IMR-90 (cell line): ENCODE results near the gene NR5A2. TPM values are rescaled to one million over a fixed set of nuclear protein-coding genes. Genes with fewer than 3 reads are reported as not detected.

Experiments
- ATAC-seq: fragments of 200-7000 bp; cut with Tn5 transposase; 2 replicates; pipeline ENCODE4 v1.9.1; 2020; ENCODE audit warnings: low read depth, mild to moderate bottlenecking, moderate library complexity
- BruUV-seq: library from RNA; stranded (reverse); fragments of 400-500 nt; replicated peaks from 2 replicates; lab custom pipeline; 2021; lab: Mats Ljungman, UMichigan
- CTCF ChIA-PET: fragments of 300-600 bp; formaldehyde crosslinking; extraction: SDS; loops from one replicate; lab custom pipeline; 2021; ENCODE audit warnings: antibody characterized with exemption; lab: Yijun Ruan, JAX
- POLR2A ChIA-PET: fragments of 300-600 bp; sonication (Branson Sonifier 250); formaldehyde crosslinking; loops from one replicate; lab custom pipeline; 2022; ENCODE audit warnings: antibody characterized with exemption; ENCODE audit not compliant: unreplicated experiment; lab: Charles Lee
- DNase-seq: peaks from one replicate; pipeline ENCODE4 v3.0.0; 2013
- H2AFZ ChIP-seq: replicated peaks from 2 replicates; pipeline ENCODE3; 2013; ENCODE audit warnings: low read length, mild to moderate bottlenecking; ENCODE audit not compliant: poor library complexity
- H2AK5ac ChIP-seq: 2 replicates; pipeline ENCODE4 v1.6.1; 2013; ENCODE audit warnings: low read depth, low read length, inconsistent platforms
- H2AK9ac ChIP-seq: replicated peaks from 2 replicates; pipeline ENCODE3; 2013; ENCODE audit warnings: mild to moderate bottlenecking, low read depth, low read length, moderate library complexity; ENCODE audit not compliant: poor library complexity
- H2BK120ac ChIP-seq: 2 replicates; pipeline ENCODE4 v1.6.1; 2013; ENCODE audit warnings: low read depth, low read length, inconsistent platforms
- H2BK15ac ChIP-seq: 3 replicates; pipeline ENCODE4 v1.6.1; 2013; ENCODE audit warnings: low read depth, low read length, inconsistent platforms
- H2BK20ac ChIP-seq: 2 replicates; pipeline ENCODE4 v1.6.1; 2013; ENCODE audit warnings: low read depth, mild to moderate bottlenecking, inconsistent platforms, low read length, moderate library complexity
- H2BK5ac ChIP-seq: 2 replicates; pipeline ENCODE4 v1.6.1; 2013; ENCODE audit warnings: mild to moderate bottlenecking, low read depth, low read length, inconsistent platforms; ENCODE audit not compliant: poor library complexity, severe bottlenecking
- H3K14ac ChIP-seq: replicated peaks from 2 replicates; pipeline ENCODE4 v1.6.1; 2013; ENCODE audit warnings: low read depth, low read length, inconsistent platforms
- H3K18ac ChIP-seq: 2 replicates; pipeline ENCODE4 v1.6.1; 2013; ENCODE audit warnings: low read depth, low read length, control low read depth
- H3K23ac ChIP-seq: 2 replicates; pipeline ENCODE4 v1.6.1; 2013; ENCODE audit warnings: low read depth, low read length, inconsistent platforms
- H3K27ac ChIP-seq: 2 replicates; pipeline ENCODE4 v1.5.1; 2013; ENCODE audit warnings: mild to moderate bottlenecking, control low read depth, low read length; ENCODE audit not compliant: insufficient read depth
- H3K27me3 ChIP-seq: 2 replicates; pipeline ENCODE4 v1.6.1; 2013; ENCODE audit warnings: low read length; ENCODE audit not compliant: control insufficient read depth, insufficient read depth
- H3K36me3 ChIP-seq: 2 replicates; pipeline ENCODE4 v1.6.1; 2013; ENCODE audit warnings: low read length, mixed read lengths; ENCODE audit not compliant: control insufficient read depth, insufficient read depth
- H3K4ac ChIP-seq: 2 replicates; pipeline ENCODE4 v1.6.1; 2013; ENCODE audit warnings: low read depth, low read length, inconsistent platforms
- H3K4me1 ChIP-seq: 2 replicates; pipeline ENCODE4 v1.6.1; 2013; ENCODE audit warnings: low read length, mixed read lengths; ENCODE audit not compliant: control insufficient read depth, insufficient read depth
- H3K4me2 ChIP-seq: 2 replicates; pipeline ENCODE4 v1.6.1; 2013; ENCODE audit warnings: low read depth, mild to moderate bottlenecking, control low read depth, low read length, moderate library complexity
- H3K4me3 ChIP-seq: 2 replicates; pipeline ENCODE4 v1.5.1; 2013; ENCODE audit warnings: low read depth, mild to moderate bottlenecking, control low read depth, low read length, moderate library complexity; ENCODE audit not compliant: insufficient read depth
- H3K56ac ChIP-seq: 2 replicates; pipeline ENCODE4 v1.6.1; 2013; ENCODE audit warnings: low read length, inconsistent platforms; ENCODE audit not compliant: insufficient read depth; ENCODE audit errors: extremely low read depth
- H3K79me1 ChIP-seq, 2 experiments: 2 replicates each; pipeline ENCODE4 v1.6.1; 2013; ENCODE audit warnings: low read length in 2 of 2, inconsistent platforms in 1 of 2, low read depth in 1 of 2
- H3K9ac ChIP-seq: 2 replicates; pipeline ENCODE4 v1.6.1; 2013; ENCODE audit warnings: low read depth, low read length, control low read depth
- H3K9me1 ChIP-seq: 2 replicates; pipeline ENCODE4 v1.6.1; 2013; ENCODE audit warnings: low read length, inconsistent platforms; ENCODE audit not compliant: insufficient read depth
- H3K9me3 ChIP-seq: 2 replicates; pipeline ENCODE4 v1.6.1; 2013; ENCODE audit warnings: low read length; ENCODE audit not compliant: control insufficient read depth, insufficient read depth
- H4K20me1 ChIP-seq: 2 replicates; pipeline ENCODE4 v1.6.1; 2013; ENCODE audit warnings: low read length, inconsistent platforms; ENCODE audit not compliant: insufficient read depth
- H4K5ac ChIP-seq: 2 replicates; pipeline ENCODE4 v1.6.1; 2013; ENCODE audit warnings: mild to moderate bottlenecking, low read depth, low read length, control low read depth
- H4K8ac ChIP-seq, 2 experiments: 2 replicates each; pipeline ENCODE4 v1.6.1; 2013; ENCODE audit warnings: low read depth in 2 of 2, low read length in 2 of 2, control low read depth in 1 of 2, inconsistent platforms in 1 of 2
- H4K91ac ChIP-seq: 2 replicates; pipeline ENCODE4 v1.6.1; 2013; ENCODE audit warnings: low read depth, low read length, inconsistent platforms; ENCODE audit not compliant: insufficient read depth
- BHLHE40 ChIP-seq: fragments of 150-350 bp; IDR thresholded peaks from 2 replicates; pipeline ENCODE4 v1.6.1; 2016; ENCODE audit warnings: mild to moderate bottlenecking, low read depth, low read length
- CEBPB ChIP-seq: IDR thresholded peaks from 2 replicates; pipeline ENCODE4 v1.6.1; 2012; ENCODE audit warnings: low read depth, low read length, improper control_type of control experiment
- CHD1 ChIP-seq: IDR thresholded peaks from 2 replicates; pipeline ENCODE4 v1.6.1; 2012; ENCODE audit warnings: low read depth, low read length, improper control_type of control experiment
- FOS ChIP-seq: fragments of 150-350 bp; IDR thresholded peaks from 2 replicates; pipeline ENCODE4 v1.6.1; 2016; ENCODE audit warnings: low read depth, low read length
- MAFK ChIP-seq: IDR thresholded peaks from 2 replicates; pipeline ENCODE4 v1.6.1; 2012; ENCODE audit warnings: low read depth, low read length, improper control_type of control experiment
- MXI1 ChIP-seq: IDR thresholded peaks from 2 replicates; pipeline ENCODE4 v1.6.1; 2012; ENCODE audit warnings: low read depth, mild to moderate bottlenecking, low read length, moderate library complexity, borderline replicate concordance
- NFE2L2 ChIP-seq: fragments of 150-350 bp; IDR thresholded peaks from 2 replicates; pipeline ENCODE4 v1.6.1; 2016; ENCODE audit warnings: low read depth, mild to moderate bottlenecking, low read length
- POLR2A ChIP-seq: IDR thresholded peaks from 2 replicates; pipeline ENCODE4 v1.6.1; 2012; ENCODE audit warnings: mild to moderate bottlenecking, low read depth, low read length
- RAD21 ChIP-seq: IDR thresholded peaks from 2 replicates; pipeline ENCODE4 v1.6.1; 2012; ENCODE audit warnings: low read length, improper control_type of control experiment
- RCOR1 ChIP-seq: IDR thresholded peaks from 2 replicates; pipeline ENCODE4 v1.6.1; 2012; ENCODE audit warnings: mild to moderate bottlenecking, low read length, improper control_type of control experiment; ENCODE audit not compliant: insufficient replicate concordance
- RFX5 ChIP-seq: IDR thresholded peaks from 2 replicates; pipeline ENCODE4 v1.8.0; 2012; ENCODE audit warnings: low read depth, mild to moderate bottlenecking, low read length, moderate library complexity
- SMC3 ChIP-seq: fragments of 150-350 bp; IDR thresholded peaks from 2 replicates; pipeline ENCODE4 v1.6.1; 2016; ENCODE audit warnings: low read depth, mild to moderate bottlenecking, antibody characterized with exemption, low read length, moderate library complexity
- WGBS, 2 experiments: methylation state at CpG; one replicate each; pipeline versions ENCODE4 v1.1.5 to v1.1.7; 2013; ENCODE audit warnings: missing lambda C conversion rate in 2 of 2; ENCODE audit not compliant: insufficient read length in 1 of 2; ENCODE audit errors: extremely low coverage in 2 of 2; 5-methylcytosine and 5-hydroxymethylcytosine counted together
- dilution Hi-C: fragments of 300-500 bp; cut with HindIII; formaldehyde crosslinking; loops from one replicate; pipeline ENCODE4 v1.14.3; 2018; ENCODE audit warnings: low sequenced_read_pairs; ENCODE audit not compliant: unreplicated experiment
- in situ Hi-C: fragments of 300-500 bp; cut with MboI; formaldehyde crosslinking; loops from 3 replicates; pipeline ENCODE4 v1.14.3; 2019; ENCODE audit warnings: low sequenced_read_pairs, inconsistent platforms, mixed read lengths
- intact Hi-C: fragments of 100-400 bp; cut with micrococcal nuclease; formaldehyde crosslinking; loops from 2 replicates; pipeline ENCODE4 v1.10.0; 2022
- polyA plus RNA-seq, 3 experiments: library from polyadenylated mRNA; depleted of rRNA; stranded (reverse); fragments of >200 nt; gene quantifications; 2 replicates each; pipeline ENCODE4 v1.2.3, GENCODE V29; 2012; ENCODE audit warnings: low replicate concordance in 1 of 3
- total RNA-seq: library from RNA; depleted of rRNA; stranded (reverse); fragments of >200 nt; gene quantifications from 2 replicates; pipeline ENCODE4 v1.2.3, GENCODE V29; 2012
- TF ChIP-seq, protein P1 (sequence below): fragments of 150-350 bp; IDR thresholded peaks from 2 replicates; pipeline ENCODE4 v1.6.1; 2016; ENCODE audit warnings: low read depth, mild to moderate bottlenecking, low read length, moderate library complexity, borderline replicate concordance
- TF ChIP-seq, protein P2 (sequence below): conservative IDR thresholded peaks from 2 replicates; pipeline ENCODE4 v1.5.1; 2012; ENCODE audit warnings: mild to moderate bottlenecking, low read depth, low read length, improper control_type of control experiment
- TF ChIP-seq, protein P3 (sequence below): fragments of 150-350 bp; IDR thresholded peaks from 2 replicates; pipeline ENCODE4 v1.6.1; 2017; ENCODE audit warnings: mild to moderate bottlenecking, antibody characterized with exemption, low read length, low read depth

Gene NR5A2
- total and polyA plus RNA-seq, 2 of the 4 experiments (the other 2 are of a cell fraction): 0.03 to 0.18 TPM

DNA sequence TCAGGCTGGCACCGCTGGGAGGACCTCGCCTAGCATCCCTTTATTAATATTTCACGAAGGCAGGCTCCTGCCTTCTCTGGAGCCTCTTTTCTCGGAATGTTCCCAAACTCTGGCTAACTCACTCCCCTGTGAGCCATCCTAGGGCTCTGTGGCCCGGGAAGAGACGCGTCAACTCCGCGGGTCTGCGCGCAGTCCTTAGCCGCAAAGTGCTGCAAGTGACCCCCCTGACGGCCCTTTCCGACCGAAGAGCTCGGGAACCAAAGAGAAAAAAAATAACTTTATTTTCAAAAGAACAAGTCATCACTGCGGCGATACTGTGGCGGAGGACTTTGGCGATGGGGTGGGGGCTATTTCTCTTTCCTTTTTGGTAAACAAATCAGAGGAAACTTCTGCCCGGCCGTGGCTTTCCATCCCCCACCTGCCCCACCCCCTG, 14.6 kb downstream of the NR5A2 start:
- Histone ChIP-seq H4K91ac (no peak overlapping the region), H2AFZ (peak overlapping the region; percentile 72), H3K14ac (no peak overlapping the region), H3K79me1 (no peaks in the 10 kb centered on the region), H3K36me3 (no peaks in the 10 kb centered on the region), H2AK5ac (no peak overlapping the region), H4K5ac (no peak overlapping the region), H3K27ac (no peak overlapping the region), H3K27me3 (peaks cover 61% of the 10 kb centered on the region), H4K8ac (no peak overlapping the region), H3K56ac (no peak overlapping the region), H3K4me3 (peak overlapping the region; percentile 56), H3K9ac (no peak overlapping the region), H3K9me1 (no peaks in the 10 kb centered on the region), H3K4ac (no peak overlapping the region), H4K20me1 (peaks cover 6% of the 10 kb centered on the region; the same call in 1 of the 2 replicates), H2BK5ac (no peak overlapping the region), H3K9me3 (peaks cover 4% of the 10 kb centered on the region; the same call in 1 of the 2 replicates), H3K4me1 (peaks cover 2% of the 10 kb centered on the region; the same call in 1 of the 2 replicates), H2BK20ac (no peak overlapping the region), H3K23ac (no peak overlapping the region), H3K18ac (no peak overlapping the region), H2BK15ac (no peak overlapping the region), H2AK9ac (no peak overlapping the region), H3K4me2 (peak overlapping the region; percentile 97), H2BK120ac (no peak overlapping the region)
- BruUV-seq: no TSS peak
- 7% methylated on average over 5 of the region's 22 CpGs; no CpG with 5 or more reads in 1 of the 2 experiments for WGBS, 2 experiments
- ChIA-PET POLR2A (no interaction called here), CTCF (no interaction called here)
- dilution Hi-C loops: no loop called here
- intact Hi-C loops: no loop called here
- no peak for ATAC-seq
- DNase-seq: no peak
- in situ Hi-C loops: no loop called here
- TF ChIP-seq, protein P1, sequence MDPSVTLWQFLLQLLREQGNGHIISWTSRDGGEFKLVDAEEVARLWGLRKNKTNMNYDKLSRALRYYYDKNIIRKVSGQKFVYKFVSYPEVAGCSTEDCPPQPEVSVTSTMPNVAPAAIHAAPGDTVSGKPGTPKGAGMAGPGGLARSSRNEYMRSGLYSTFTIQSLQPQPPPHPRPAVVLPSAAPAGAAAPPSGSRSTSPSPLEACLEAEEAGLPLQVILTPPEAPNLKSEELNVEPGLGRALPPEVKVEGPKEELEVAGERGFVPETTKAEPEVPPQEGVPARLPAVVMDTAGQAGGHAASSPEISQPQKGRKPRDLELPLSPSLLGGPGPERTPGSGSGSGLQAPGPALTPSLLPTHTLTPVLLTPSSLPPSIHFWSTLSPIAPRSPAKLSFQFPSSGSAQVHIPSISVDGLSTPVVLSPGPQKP: no peak
- TF ChIP-seq FOS: no peak
- TF ChIP-seq, protein P2, sequence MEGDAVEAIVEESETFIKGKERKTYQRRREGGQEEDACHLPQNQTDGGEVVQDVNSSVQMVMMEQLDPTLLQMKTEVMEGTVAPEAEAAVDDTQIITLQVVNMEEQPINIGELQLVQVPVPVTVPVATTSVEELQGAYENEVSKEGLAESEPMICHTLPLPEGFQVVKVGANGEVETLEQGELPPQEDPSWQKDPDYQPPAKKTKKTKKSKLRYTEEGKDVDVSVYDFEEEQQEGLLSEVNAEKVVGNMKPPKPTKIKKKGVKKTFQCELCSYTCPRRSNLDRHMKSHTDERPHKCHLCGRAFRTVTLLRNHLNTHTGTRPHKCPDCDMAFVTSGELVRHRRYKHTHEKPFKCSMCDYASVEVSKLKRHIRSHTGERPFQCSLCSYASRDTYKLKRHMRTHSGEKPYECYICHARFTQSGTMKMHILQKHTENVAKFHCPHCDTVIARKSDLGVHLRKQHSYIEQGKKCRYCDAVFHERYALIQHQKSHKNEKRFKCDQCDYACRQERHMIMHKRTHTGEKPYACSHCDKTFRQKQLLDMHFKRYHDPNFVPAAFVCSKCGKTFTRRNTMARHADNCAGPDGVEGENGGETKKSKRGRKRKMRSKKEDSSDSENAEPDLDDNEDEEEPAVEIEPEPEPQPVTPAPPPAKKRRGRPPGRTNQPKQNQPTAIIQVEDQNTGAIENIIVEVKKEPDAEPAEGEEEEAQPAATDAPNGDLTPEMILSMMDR: no peak
- no peak for TF ChIP-seq SMC3
- no peak for TF ChIP-seq MXI1
- TF ChIP-seq, protein P3, sequence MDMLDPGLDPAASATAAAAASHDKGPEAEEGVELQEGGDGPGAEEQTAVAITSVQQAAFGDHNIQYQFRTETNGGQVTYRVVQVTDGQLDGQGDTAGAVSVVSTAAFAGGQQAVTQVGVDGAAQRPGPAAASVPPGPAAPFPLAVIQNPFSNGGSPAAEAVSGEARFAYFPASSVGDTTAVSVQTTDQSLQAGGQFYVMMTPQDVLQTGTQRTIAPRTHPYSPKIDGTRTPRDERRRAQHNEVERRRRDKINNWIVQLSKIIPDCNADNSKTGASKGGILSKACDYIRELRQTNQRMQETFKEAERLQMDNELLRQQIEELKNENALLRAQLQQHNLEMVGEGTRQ: no peak
- TF ChIP-seq BHLHE40: no peak
- no peak for TF ChIP-seq RCOR1
- TF ChIP-seq CHD1: no peak
- TF ChIP-seq CEBPB: no peak
- no peak for TF ChIP-seq NFE2L2
- no peak for TF ChIP-seq POLR2A
- TF ChIP-seq RAD21: no peak
- no peak for TF ChIP-seq MAFK
- no peak for TF ChIP-seq RFX5
